ENCODE results near the gene CAT. TPM values are rescaled to one million over a fixed set of nuclear protein-coding genes. Genes with fewer than 3 reads are reported as not detected.

The CAT gene
- total RNA-seq (64.5 and 93.8 TPM in 2 replicates), polyA plus RNA-seq (100 and 113 TPM in 2 replicates), polyA minus RNA-seq (ENCODE audit: low replicate concordance) (51.6 and 56.9 TPM in 2 replicates)
- polyA plus RNA-seq (2012), result 55.5 and 63.2 TPM in 2 replicates

GRCh38 chr11:34438529-34439507 is at the start of gene CAT:
CAT (plus strand) TSS chr11:34438934; CDS start chr11:34439014, 80 bp downstream.
- Histone ChIP-seq H3K9ac (ENCODE audit: insufficient read depth, low read length) (peak within 1 kb of the TSS; percentile 81), H3K4me2 (ENCODE audit: extremely low read depth, insufficient read depth, low read length) (peak within 1 kb of the TSS; percentile 96), H4K20me1 (ENCODE audit: control insufficient read depth, extremely low read depth, insufficient read depth, low read length) (no peaks in the 10 kb centered on the region), H3K79me2 (ENCODE audit: control insufficient read depth, insufficient read depth, low read length) (peaks cover 20% of the 10 kb centered on the region), H3K27me3 (ENCODE audit: control insufficient read depth, insufficient read depth, low read length) (no peaks in the 10 kb centered on the region), H3K27ac (ENCODE audit: insufficient read depth, low read length) (peak within 1 kb of the TSS; percentile 84), H3K36me3 (ENCODE audit: control insufficient read depth, insufficient read depth, low read length) (no peaks in the 10 kb centered on the region), H3K4me1 (ENCODE audit: control insufficient read depth, extremely low read depth, insufficient read depth, low read length) (peaks cover 2% of the 10 kb centered on the region), H3K9me3 (ENCODE audit: control insufficient read depth, insufficient read depth, low read depth, low read length) (no peaks in the 10 kb centered on the region), H2AFZ (ENCODE audit: low read length) (peak within 1 kb of the TSS; percentile 88), H3K4me3 (replicated peaks in 1 of 4; ENCODE audit: control extremely low read depth in 1 of 4, insufficient read depth in 1 of 4, low read depth in 3 of 4, low read length in 4 of 4) (peak within 1 kb of the TSS; percentile 83 to 99 (median 90))
- TF ChIP-seq CTCF (conservative IDR thresholded peaks at IDR 0.05 in 1 of 2, IDR thresholded peaks at IDR 0.05 in 1 of 2; ENCODE audit: low read depth in 1 of 2, low read length in 2 of 2) (no peak), EZH2 (IDR thresholded peaks at IDR 0.05; ENCODE audit: low read length, missing control alignments) (no peak)
- peak; percentile 98 for DNase-seq (ENCODE audit: low read depth in 2 of 2)

GRCh38 chr11:34394771-34395300 is 43.9 kb upstream of the CAT start:
- Histone ChIP-seq H3K4me3 (replicated peaks in 1 of 4; ENCODE audit: control extremely low read depth in 1 of 4, insufficient read depth in 1 of 4, low read depth in 3 of 4, low read length in 4 of 4) (no peak overlapping the region), H3K79me2 (ENCODE audit: control insufficient read depth, insufficient read depth, low read length) (no peaks in the 10 kb centered on the region), H3K4me2 (ENCODE audit: extremely low read depth, insufficient read depth, low read length) (no peak overlapping the region), H2AFZ (ENCODE audit: low read length) (no peak overlapping the region), H4K20me1 (ENCODE audit: control insufficient read depth, extremely low read depth, insufficient read depth, low read length) (no peaks in the 10 kb centered on the region), H3K27ac (ENCODE audit: insufficient read depth, low read length) (no peak overlapping the region), H3K9me3 (ENCODE audit: control insufficient read depth, insufficient read depth, low read depth, low read length) (no peaks in the 10 kb centered on the region), H3K4me1 (ENCODE audit: control insufficient read depth, extremely low read depth, insufficient read depth, low read length) (peaks cover 2% of the 10 kb centered on the region), H3K9ac (ENCODE audit: insufficient read depth, low read length) (no peak overlapping the region), H3K36me3 (ENCODE audit: control insufficient read depth, insufficient read depth, low read length) (no peaks in the 10 kb centered on the region), H3K27me3 (ENCODE audit: control insufficient read depth, insufficient read depth, low read length) (peaks cover 3% of the 10 kb centered on the region)
- no peak for TF ChIP-seq EZH2 (IDR thresholded peaks at IDR 0.05; ENCODE audit: low read length, missing control alignments)
- no peak for TF ChIP-seq CTCF (conservative IDR thresholded peaks at IDR 0.05 in 1 of 2, IDR thresholded peaks at IDR 0.05 in 1 of 2; ENCODE audit: low read depth in 1 of 2, low read length in 2 of 2)
- DNase-seq (ENCODE audit: low read depth in 2 of 2), result no peak

- Histone ChIP-seq H3K4me3 (replicated peaks in 1 of 4; ENCODE audit: control extremely low read depth in 1 of 4, insufficient read depth in 1 of 4, low read depth in 3 of 4, low read length in 4 of 4) (no peak overlapping the region), H2AFZ (ENCODE audit: low read length) (no peak overlapping the region), H4K20me1 (ENCODE audit: control insufficient read depth, extremely low read depth, insufficient read depth, low read length) (no peaks in the 10 kb centered on the region), H3K36me3 (ENCODE audit: control insufficient read depth, insufficient read depth, low read length) (no peaks in the 10 kb centered on the region), H3K4me2 (ENCODE audit: extremely low read depth, insufficient read depth, low read length) (peak overlapping the region; percentile 15), H3K79me2 (ENCODE audit: control insufficient read depth, insufficient read depth, low read length) (no peaks in the 10 kb centered on the region), H3K27me3 (ENCODE audit: control insufficient read depth, insufficient read depth, low read length) (no peaks in the 10 kb centered on the region), H3K4me1 (ENCODE audit: control insufficient read depth, extremely low read depth, insufficient read depth, low read length) (peaks cover 2% of the 10 kb centered on the region), H3K9me3 (ENCODE audit: control insufficient read depth, insufficient read depth, low read depth, low read length) (no peaks in the 10 kb centered on the region), H3K9ac (ENCODE audit: insufficient read depth, low read length) (no peak overlapping the region), H3K27ac (ENCODE audit: insufficient read depth, low read length) (no peak overlapping the region)
- no peak for TF ChIP-seq CTCF (conservative IDR thresholded peaks at IDR 0.05 in 1 of 2, IDR thresholded peaks at IDR 0.05 in 1 of 2; ENCODE audit: low read depth in 1 of 2, low read length in 2 of 2)
- TF ChIP-seq EZH2 (IDR thresholded peaks at IDR 0.05; ENCODE audit: low read length, missing control alignments), result no peak
- DNase-seq (ENCODE audit: low read depth in 2 of 2), result peak; percentile 56
Observed at GRCh38 chr11:34395916-34396550, 42.7 kb upstream of the CAT start.

Measured in fibroblast of lung (primary cell).